ENCODE data around the gene CD19.
"Not testable (repeated sequence)": the region's sequence is repeated elsewhere in the genome, so short reads cannot be mapped to it uniquely, and the experiment has no call there.

The CD19 gene

DNA sequence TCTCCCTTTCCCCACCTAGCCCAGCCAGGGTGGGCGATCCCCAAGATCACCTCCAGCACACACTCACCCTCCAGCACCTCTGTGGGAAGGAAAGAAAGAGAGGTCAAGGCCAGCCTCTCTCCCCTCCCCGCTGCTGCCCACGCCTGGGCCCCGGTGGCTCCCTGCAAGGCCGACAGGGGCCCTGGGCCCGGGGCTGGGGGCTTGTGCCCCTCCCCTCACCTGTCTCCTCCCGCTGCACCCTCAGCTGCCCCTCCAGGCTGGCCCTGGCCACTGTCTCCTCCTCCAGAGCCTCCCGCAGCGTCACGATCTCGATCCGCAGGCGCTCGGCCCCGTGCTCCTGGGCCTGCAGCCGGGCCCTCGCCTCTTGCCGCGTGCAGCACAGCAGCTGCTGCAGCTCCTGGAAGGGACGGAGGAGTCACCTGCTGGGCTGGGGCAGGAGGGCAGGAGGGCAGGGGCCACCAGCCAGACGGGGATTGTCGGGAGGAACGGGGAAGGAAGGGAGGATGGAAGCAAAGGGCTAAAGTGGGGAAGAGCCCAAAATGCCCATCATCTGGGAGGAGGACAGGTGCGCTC, 25.9 kb upstream of the CD19 start:
- DNase-seq, result no peak

DNA sequence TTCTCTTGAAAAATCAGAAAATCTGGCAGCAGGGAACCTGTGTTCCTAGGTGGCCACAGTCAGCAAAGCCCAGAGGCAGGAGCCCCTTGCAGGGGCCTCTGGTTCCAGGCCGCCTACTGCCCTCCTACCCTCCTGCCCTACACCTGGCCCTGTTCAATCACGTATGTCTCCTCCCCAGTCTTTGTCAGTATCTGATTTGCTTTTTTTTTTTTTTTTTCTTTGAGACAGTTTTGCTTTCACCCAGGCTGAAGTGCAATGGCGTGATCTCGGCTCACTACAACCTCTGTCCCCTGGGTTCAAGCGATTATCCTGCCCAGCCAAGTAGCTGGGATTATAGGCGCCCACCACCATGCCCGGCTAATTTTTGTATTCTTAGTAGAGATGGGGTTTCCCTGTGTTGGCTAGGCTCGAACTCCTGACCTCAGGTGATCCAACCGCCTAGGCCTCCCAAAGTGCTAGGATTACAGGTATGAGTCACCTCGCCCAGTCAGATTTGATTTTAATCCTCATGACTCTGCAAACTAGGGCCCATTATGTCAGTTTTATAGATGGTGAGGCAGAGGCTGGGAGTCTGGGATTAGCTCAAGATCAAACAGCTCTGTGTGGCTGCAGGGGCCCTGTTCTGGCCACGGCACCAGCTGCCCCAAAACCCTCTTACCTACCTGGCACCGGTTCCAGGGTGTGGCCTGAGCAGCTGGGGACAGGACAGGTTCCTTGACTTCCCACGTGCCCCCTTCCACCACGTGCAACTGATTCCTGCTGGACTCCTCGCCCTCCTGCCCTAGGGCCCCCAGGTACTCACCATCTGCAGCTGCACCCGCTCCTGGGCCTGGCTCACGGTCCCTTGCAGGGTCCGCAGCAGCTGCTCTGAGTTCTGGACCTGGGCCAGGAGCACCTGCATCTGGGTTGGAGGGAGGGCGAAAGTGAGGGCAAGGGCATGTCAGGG, 21.4 kb upstream of the CD19 start:
- DNase-seq, result no peak

DNA sequence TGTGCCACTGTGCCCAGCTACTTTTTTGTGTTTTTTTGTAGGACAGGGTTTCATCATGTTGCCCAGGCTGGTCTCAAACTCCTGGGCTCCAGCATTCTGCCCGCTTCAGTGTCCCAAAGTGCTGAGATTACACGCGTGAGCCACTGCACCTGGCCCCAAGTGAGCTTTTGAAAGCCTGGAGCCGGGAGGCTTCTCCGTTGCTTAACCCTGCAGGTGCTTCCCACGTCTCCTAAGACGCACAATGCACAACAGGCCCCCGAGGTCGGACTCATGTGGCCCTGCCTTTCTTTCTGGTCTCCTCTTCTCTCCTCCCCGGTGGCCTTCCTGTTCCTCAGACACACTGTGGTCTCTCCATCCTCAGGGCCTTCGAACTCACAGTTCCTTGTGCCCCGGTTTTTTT, 19.2 kb upstream of the CD19 start:
- no peak for DNase-seq

DNA sequence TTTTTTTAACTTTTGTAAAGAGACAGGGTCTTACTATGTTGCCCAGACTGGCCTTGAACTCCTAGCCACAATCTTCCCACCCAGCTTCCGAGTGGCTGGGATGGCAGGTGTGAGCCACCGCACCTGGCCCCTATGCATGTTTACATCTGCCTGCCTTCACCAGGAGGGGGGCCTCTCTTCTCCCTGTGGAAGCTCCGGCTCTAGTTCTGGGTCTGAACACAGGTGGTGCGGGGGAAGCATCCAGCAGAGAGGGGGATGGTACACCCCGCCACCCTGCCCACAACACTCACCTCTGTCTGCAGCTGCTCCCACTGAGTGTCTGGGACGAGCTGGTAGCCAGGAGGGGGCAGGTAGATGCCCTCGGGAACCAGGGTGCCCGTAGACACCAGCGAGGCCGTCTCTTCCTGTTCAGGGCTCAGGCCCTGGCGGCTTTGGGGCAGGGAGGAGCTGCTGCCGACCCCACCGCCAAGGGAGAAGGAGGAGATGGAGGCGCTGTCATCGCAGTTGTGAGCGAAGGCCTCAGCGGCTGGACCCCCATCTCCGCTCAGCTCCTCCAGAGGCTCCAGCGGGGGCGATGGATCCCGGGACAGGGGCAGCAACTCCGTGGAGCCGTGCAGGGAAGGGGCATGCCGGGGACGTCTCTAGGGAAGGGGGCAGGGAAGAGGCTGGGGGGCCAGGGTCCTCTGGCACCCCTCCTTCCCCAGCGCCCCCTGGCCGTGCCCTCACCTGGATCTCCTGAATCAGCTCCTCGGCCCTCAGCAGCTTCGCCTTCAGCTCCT, 17.6 kb upstream of the CD19 start:
- DNase-seq, result no peak

GRCh38 chr16:28915181-28915580, 16.6 kb upstream of the CD19 start:
- DNase-seq, result no peak

DNA sequence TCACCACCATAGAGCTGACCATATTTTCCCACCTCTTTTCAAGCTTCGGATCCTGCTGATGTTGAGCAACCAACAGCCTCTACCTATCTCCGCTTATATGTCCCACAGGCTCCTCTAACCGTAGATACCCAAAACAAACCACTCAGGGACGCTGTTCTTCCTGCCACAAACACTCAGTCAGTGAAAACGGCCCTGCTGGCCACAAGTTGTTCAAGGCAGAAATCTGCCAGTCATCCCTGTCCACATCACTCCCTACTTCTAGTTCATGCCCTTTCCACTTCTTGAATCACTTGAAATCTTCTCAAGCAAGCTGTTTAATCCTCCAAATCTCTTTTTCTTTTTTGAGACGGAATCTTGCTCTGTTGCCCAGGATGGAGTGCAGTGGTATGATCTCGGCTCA, 14.7 kb upstream of the CD19 start:
- DNase-seq, result no peak

- DNase-seq, result no peak
These were observed 13.1 kb upstream of the CD19 start for GRCh38 chr16:28918698-28919097.

DNA sequence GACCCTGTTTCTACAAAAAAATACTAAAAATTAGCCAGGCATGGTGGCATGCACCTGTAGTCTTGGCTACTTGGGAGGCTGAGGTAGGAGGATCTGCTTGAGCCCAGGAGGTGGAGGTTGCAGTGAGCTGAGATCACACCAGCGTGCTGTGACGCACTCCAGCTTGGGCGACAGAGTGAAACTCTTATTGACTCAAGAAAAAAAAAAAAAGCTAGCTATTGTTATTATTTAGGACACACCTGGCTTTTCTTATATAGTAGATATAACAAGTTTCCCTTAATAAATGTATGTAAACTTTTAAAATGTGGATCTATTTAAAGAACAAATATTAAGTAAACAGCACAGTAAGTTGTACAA, 8.6 kb upstream of the CD19 start:
- DNase-seq, result no peak

DNA sequence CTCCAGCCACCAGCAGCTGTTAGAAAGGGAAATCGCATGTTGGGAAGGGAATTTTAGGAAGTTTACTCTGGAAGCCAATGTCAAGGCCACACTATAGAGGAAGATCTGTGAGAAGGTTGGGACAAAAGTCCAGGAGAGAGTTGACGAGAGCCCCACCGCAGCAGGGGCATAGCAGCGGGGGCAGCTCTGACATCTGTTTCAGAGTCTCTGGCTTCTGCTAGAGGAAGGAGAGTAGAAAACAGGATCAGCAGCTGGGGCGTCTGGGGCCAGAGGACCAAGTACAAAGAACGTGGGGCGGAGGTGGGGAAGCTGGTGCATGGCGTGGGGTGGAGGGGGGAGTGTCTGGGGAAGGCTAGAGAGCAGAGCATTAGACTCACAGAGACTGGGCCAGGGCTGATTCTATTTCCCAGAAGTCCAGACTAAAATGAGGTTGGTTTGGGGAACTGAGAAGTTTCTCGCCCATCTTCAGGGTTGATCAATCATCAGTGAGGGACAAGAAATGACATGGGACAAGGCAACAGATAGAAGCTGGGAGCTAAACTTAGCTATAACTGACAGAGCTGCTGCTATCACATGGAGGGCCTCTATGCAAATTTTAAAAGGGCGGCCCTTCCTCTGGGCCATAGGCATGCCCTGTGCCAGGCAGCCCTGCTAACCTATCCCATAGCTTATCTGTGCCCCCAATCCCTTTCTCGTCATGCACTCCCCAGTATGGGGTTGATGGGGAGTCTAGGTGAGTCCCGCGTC, 7.9 kb upstream of the CD19 start:
- peak in 1 of 56 donors; percentile 23 for DNase-seq

- peak in 2 of 56 donors; percentile 24 to 41 for DNase-seq
These were observed 7.4 kb upstream of the CD19 start for GRCh38 chr16:28924399-28924761.

DNA sequence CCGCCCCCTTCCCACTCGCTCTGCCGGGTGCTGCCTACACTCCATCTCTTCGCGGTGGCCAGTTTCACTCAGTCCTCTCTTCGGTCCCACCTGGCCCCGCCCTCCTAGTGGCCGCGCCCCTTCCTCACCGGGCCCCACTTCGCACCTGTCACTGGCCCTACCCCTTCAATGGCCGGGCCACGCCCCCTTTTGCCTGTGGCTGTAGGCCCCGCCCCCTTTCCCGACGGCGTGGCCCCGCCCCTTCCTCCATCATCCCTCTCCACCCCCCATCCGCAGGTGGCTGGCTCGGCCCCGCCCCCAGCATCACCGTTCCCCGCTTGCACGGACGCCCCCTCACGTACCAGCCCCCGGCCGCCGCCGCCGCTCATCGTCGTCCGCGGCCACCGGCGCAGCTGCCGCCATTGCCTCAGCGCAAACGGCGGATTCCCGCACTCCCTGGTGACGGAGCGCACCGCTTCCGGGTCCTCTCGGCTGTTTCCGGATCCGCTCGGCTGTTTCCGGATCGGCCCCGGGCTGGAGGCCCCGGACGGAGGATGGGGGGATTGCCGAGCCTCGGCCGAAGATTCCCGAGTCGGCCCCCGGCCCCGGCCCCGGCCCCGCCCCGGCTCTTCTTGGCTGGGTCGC, 6.9 kb upstream of the CD19 start, which contains the start of gene RABEP2:
Gene RABEP2 (minus strand): TSS at position 477 of the 624 bp plus-strand sequence. CDS start 75 bp downstream, at position 402.
- DNase-seq, result peak in 55 of 56 donors; percentile 40 to 98 (median 91)

DNA sequence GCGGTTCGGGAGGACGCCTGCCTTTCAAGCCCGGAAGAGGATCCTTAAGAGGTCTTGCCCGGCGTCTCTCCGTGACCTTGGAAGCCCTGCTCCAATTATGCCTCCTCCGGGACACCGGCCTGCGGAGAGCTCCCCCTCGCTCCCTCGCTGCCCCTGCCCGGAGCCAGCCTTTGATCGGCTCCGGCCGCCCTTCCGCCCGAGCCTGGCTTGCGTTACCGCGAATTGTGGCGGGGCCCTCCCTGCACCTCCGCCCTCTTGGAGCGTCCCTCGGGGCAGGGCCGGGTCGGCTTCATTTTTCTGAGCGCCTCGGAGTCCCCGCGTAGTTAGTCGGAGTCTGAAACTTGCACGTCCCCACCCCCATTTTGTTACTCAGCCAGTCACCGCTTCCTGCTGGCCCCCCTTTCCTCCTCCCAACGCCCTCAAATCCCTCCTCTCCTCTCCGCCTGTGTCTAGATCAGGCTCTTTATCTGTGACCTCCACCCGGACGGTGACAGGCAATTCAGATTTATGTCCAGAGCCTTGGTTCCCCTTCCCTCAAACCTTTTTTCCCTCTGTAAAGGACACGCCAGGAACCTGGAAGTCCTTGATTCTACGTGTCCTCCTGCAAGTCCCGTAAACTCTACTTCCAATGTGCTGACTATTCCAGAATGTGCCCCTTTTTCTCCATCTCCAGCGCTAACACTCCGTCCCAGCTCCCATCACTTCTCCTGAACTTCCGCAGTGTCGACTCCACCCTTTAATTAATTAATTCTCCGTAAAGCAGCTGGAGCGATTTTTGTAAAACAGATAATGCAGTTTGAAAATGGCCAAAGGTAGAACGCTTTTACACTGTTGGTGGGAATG, 6.2 kb upstream of the CD19 start:
- DNase-seq, result peak in 32 of 56 donors; percentile 30 to 80 (median 66)

GRCh38 chr16:28926284-28926683, 5.5 kb upstream of the CD19 start:
- not testable (repeated sequence) for DNase-seq

GRCh38 chr16:28927815-28928214, 4.0 kb upstream of the CD19 start:
- no peak for DNase-seq

GRCh38 chr16:28930203-28930602, 1.6 kb upstream of the CD19 start:
- DNase-seq, result no peak

DNA sequence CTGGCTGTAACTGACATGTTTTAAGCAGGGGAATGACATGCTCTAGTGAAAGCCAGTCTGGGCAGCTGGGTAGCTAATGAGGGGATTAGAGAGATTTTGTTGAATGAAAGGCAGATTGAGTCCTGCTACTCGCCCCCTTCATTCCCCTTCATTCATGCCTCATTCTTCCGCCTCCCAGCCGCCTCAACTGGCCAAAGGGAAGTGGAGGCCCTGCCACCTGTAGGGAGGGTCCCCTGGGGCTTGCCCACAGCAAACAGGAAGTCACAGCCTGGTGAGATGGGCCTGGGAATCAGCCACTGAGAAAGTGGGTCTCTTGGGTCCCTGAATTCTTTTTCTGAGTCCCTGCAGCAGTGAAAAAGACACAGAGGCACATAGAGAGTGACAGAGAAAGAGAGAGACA, 1.1 kb upstream of the CD19 start:
- DNase-seq, result no peak

- DNase-seq, result no peak
These were observed 769 bp downstream of the CD19 start for GRCh38 chr16:28932339-28933141.

DNA sequence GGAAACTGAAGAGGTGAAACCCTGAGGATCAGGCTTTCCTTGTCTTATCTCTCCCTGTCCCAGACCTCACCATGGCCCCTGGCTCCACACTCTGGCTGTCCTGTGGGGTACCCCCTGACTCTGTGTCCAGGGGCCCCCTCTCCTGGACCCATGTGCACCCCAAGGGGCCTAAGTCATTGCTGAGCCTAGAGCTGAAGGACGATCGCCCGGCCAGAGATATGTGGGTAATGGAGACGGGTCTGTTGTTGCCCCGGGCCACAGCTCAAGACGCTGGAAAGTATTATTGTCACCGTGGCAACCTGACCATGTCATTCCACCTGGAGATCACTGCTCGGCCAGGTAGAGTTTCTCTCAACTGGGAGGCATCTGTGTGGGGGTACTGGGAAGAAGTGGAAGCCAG, 1.4 kb downstream of the CD19 start:
- DNase-seq, result no peak

- no peak for DNase-seq
These were observed 3.6 kb downstream of the CD19 start for GRCh38 chr16:28935346-28935745.
